Activated T-helper 17 cell treated with anti-CD3 and anti-CD28 coated beads, Interleukin-2, amount 50 U/mL, for 72 hours (primary cell): ENCODE data around the gene DENND2C. TPM values are rescaled to one million over a fixed set of nuclear protein-coding genes. Genes with fewer than 3 reads are reported as not detected.

ENCODE experiments used
- ATAC-seq: fragments of 150-1000 bp; cut with Tn5 transposase; replicated peaks from 2 replicates; pipeline ENCODE4 v1.10.0; 2021; ENCODE audit warnings: mild to moderate bottlenecking, moderate library complexity
- H3K27ac Mint-ChIP-seq: one replicate; pipeline ENCODE4 v1.8.0; 2022; ENCODE audit warnings: mixed read lengths
- H3K27me3 Mint-ChIP-seq: one replicate; pipeline ENCODE4 v1.8.0; 2022; ENCODE audit warnings: mixed read lengths
- H3K36me3 Mint-ChIP-seq: one replicate; pipeline ENCODE4 v1.8.0; 2022; ENCODE audit warnings: low read depth, mild to moderate bottlenecking, mixed read lengths
- H3K4me1 Mint-ChIP-seq: one replicate; pipeline ENCODE4 v1.8.0; 2022; ENCODE audit warnings: mixed read lengths
- H3K4me3 Mint-ChIP-seq: one replicate; pipeline ENCODE4 v1.8.0; 2022; ENCODE audit warnings: mild to moderate bottlenecking, mixed read lengths
- H3K9me3 Mint-ChIP-seq: one replicate; pipeline ENCODE4 v1.8.0; 2022; ENCODE audit warnings: mixed read lengths
- total RNA-seq, 2 donors: library from RNA; stranded (reverse); gene quantifications; one replicate each; pipeline ENCODE4 v1.2.3, GENCODE V29; 2022

DENND2C gene
- total RNA-seq, 2 donors from 2014 or later, result 1.0 to 1.4 TPM

DNA sequence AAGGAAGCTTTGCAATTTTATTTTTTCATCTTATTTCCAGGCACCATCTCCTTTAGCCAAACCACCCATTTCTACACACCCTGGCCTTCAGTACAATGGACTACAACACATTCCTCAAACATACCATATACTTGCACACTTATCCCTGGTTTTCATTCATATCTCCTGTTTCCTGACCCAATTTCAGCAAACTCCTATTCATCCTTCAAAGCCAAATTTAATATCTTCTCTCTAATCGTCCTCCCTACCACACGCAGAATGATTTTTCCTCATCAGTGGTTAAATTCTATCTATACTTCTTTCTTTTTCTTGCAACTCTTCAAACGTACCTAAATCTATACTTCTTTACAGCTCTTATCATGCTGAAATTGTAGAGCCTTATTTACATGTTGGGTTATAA lies 2.9 kb downstream of the DENND2C start:
- no peak overlapping the region for H3K4me3 Mint-ChIP-seq
- H3K9me3 Mint-ChIP-seq, result no peaks in the 10 kb centered on the region
- H3K27me3 Mint-ChIP-seq, result no peaks in the 10 kb centered on the region
- H3K27ac Mint-ChIP-seq, result no peak overlapping the region
- no peak for ATAC-seq
- no peaks in the 10 kb centered on the region for H3K36me3 Mint-ChIP-seq
- H3K4me1 Mint-ChIP-seq, result peaks cover 4% of the 10 kb centered on the region

DNA sequence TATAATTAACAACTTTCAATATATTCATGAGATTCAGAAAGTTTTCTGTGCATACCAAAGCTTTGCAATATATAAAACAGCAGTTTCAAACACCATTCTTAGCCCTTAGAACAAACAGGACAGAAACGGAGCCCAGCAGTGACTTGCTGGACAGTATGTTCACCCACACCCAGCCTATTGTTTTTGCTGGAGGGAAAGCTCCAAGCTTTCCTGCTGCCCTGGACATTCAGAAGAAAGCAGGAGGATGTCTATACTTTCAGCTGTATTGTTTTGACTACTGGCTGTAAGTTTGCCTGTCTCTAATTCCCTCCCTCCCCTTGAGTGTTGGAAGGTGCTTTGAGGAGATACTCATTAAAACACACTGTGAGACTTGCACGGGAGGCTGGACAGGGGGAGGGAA lies 9.6 kb downstream of the DENND2C start:
- Mint-ChIP-seq H3K27ac (no peak overlapping the region), H3K4me1 (no peaks in the 10 kb centered on the region), H3K4me3 (no peak overlapping the region), H3K27me3 (peaks cover 17% of the 10 kb centered on the region), H3K9me3 (no peaks in the 10 kb centered on the region), H3K36me3 (no peaks in the 10 kb centered on the region)
- ATAC-seq, result no peak

DNA sequence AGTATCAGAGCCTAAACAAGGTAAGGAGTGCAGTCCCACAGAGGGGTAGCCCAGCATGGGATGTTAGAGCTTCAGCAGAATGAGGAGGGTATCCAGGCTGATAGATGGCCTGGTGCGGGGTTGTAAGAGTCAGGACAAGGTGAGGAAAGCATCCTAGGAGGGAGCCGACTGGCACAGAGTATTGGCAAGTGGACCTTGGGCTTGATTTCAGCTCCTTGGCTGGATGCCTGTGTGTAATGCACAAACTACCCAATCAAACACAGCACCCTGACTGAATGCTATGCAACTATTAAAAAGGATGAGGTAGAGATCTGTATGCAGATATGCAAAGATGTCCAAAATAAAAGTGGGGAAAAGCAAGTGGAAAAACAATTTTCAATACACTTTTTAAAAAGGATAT lies 18.0 kb downstream of the DENND2C start:
- H3K4me3 Mint-ChIP-seq, result no peak overlapping the region
- H3K9me3 Mint-ChIP-seq, result no peaks in the 10 kb centered on the region
- no peaks in the 10 kb centered on the region for H3K27me3 Mint-ChIP-seq
- no peak overlapping the region for H3K27ac Mint-ChIP-seq
- H3K36me3 Mint-ChIP-seq, result no peaks in the 10 kb centered on the region
- ATAC-seq, result no peak
- H3K4me1 Mint-ChIP-seq, result no peaks in the 10 kb centered on the region

DNA sequence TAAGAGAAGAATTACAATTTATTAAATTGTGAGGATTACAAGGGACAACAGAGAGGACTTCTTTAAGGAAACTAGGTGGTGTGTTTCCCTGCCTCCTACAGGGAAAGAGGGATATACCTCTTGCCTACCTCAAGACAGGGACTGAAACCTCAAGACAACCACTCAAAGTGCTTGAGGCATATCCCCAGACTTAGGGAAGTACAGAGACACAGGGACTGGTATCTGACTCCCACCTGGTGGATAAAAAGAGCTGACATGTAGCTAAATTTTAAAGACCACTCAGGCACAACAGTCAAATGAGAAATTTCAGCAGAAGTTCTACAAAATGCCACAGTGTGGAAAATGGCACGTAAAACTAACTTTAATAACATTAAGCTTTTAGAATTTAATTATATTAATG lies 21.3 kb downstream of the DENND2C start:
- no peaks in the 10 kb centered on the region for H3K4me1 Mint-ChIP-seq
- no peak for ATAC-seq
- H3K27me3 Mint-ChIP-seq, result no peaks in the 10 kb centered on the region
- no peak overlapping the region for H3K27ac Mint-ChIP-seq
- no peaks in the 10 kb centered on the region for H3K36me3 Mint-ChIP-seq
- H3K9me3 Mint-ChIP-seq, result no peaks in the 10 kb centered on the region
- H3K4me3 Mint-ChIP-seq, result no peak overlapping the region

DNA sequence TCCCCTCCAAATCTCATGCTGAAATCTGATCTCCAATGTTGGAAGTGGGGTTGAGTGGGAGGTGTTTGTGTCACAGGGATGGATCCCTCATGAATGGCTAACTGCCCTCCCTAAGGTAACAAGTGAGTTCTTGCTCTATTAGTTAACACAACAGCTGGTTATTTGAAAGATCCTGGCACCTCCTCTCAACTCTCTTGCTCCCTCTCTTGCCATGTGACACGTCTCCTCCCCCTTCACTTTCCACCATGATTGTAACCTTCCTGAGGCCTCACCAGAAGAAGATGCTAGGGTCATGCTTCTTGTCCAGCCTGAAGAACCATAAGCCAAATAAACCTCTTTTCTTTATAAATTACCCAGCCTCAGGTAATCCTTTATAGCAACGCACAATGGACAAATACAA lies 28.5 kb downstream of the DENND2C start:
- H3K27me3 Mint-ChIP-seq, result no peaks in the 10 kb centered on the region
- no peaks in the 10 kb centered on the region for H3K9me3 Mint-ChIP-seq
- H3K4me1 Mint-ChIP-seq, result no peaks in the 10 kb centered on the region
- no peak overlapping the region for H3K27ac Mint-ChIP-seq
- no peak overlapping the region for H3K4me3 Mint-ChIP-seq
- ATAC-seq, result no peak
- no peaks in the 10 kb centered on the region for H3K36me3 Mint-ChIP-seq

DNA sequence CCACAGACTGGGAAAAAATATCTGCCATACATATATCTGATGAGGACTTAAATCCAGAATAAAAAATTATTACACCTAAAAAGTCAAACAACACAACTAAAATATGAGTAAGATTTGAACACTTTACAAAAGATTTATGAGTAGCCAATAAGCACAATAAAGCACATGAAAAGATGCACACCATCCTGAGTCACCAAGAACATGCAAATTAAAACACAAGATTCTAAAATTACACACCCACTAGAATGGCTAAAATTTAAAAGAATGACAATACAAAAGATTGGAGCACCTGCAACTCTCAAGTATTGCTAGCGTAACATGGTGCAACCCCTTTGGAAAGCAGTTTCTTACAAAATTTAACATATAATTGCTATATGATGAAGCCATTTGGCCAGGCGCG lies 30.9 kb downstream of the DENND2C start:
- Mint-ChIP-seq H3K27ac (no peak overlapping the region), H3K36me3 (no peaks in the 10 kb centered on the region), H3K9me3 (no peaks in the 10 kb centered on the region), H3K27me3 (peaks cover 4% of the 10 kb centered on the region), H3K4me3 (no peak overlapping the region), H3K4me1 (no peaks in the 10 kb centered on the region)
- no peak for ATAC-seq

DNA sequence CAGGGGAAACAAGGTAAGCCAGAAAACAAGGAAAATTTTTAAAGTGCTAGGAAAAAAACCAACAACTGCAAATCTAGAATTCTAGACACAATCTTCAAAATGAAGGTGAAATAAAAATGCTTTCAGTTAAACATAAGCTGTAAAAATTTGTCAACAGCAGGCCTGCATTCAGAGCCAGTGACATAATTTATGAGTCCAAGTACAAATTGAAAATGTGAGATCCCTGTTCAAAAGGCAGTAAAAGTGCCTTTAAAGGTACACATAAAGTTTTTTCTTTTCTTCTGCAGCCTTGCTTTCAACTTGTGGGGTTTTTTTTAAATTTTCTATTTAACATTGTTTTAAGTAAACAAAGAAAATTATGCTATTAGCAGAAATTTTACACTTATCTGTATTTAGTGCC lies 37.4 kb downstream of the DENND2C start:
- Mint-ChIP-seq H3K9me3 (no peaks in the 10 kb centered on the region), H3K27ac (no peak overlapping the region), H3K4me3 (no peak overlapping the region), H3K4me1 (no peaks in the 10 kb centered on the region), H3K36me3 (no peaks in the 10 kb centered on the region), H3K27me3 (peaks cover 18% of the 10 kb centered on the region)
- no peak for ATAC-seq

DNA sequence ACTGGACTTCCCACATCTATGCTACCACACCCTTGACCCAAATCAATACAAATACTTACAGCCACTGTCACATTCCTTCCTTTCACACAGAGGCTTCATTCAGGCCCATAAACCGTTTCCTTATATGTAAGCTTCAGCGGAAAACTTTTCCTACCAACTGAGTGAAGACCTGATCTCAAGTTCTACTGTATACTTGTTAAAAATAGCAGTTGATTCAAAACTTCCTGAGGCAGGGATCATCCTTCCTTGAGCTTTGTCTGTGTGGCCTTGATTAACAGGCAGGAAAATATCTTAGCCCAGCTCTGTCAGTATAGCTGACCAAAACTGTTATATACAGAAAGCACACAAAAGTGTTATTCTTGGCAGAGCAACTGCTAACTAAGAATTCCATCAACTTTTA lies 42.7 kb downstream of the DENND2C start:
- peaks cover 16% of the 10 kb centered on the region for H3K27me3 Mint-ChIP-seq

DNA sequence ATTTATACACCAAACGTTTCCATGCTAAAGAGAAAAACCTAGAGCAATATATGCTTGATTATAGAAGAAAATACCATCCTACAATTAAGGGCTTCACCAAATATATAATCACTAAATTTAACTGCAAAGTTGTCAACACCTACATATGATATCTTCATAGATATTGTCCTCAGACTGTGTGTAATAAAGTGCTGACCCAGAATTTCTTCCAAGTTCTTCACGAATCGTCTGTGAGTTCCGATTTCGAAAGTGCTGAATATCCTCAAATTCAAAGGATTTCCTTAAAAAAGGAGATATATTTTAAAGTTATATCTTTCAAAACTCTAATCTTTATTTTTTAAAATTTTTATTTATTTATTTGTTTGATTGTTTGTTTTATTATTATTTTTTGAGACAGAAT lies 46.5 kb downstream of the DENND2C start:
- no peak for ATAC-seq
- peaks cover 5% of the 10 kb centered on the region for H3K27me3 Mint-ChIP-seq

More for the DNA sequence above, 42.7 kb downstream of the DENND2C start:
- Mint-ChIP-seq H3K36me3 (no peaks in the 10 kb centered on the region), H3K4me1 (no peaks in the 10 kb centered on the region), H3K9me3 (no peaks in the 10 kb centered on the region), H3K27ac (no peak overlapping the region), H3K4me3 (no peak overlapping the region)
- no peak for ATAC-seq

DNA sequence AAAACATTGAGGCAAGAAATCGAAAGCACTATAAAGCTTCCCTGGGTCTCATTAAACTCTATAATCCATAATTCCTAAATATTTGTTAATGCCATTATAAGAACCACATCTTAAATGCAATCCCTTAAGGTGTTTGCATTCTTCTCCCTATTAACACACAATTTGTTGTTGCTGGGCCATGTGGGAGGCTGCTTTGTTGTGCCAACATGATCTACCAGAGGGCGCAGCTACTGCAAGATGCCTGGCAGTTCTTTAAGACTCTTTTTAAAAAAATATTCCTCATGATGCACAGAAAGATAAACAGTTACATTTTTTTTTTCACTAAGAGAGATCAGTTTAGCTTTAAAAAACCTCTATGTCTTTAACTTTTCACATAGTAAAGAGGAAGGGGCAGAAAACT lies 49.4 kb downstream of the DENND2C start:
- Mint-ChIP-seq H3K36me3 (no peaks in the 10 kb centered on the region), H3K4me1 (no peaks in the 10 kb centered on the region), H3K27ac (no peak overlapping the region), H3K4me3 (no peak overlapping the region), H3K27me3 (no peaks in the 10 kb centered on the region), H3K9me3 (no peaks in the 10 kb centered on the region)
- ATAC-seq, result no peak

More for the DNA sequence above, 46.5 kb downstream of the DENND2C start:
- no peak overlapping the region for H3K4me3 Mint-ChIP-seq
- no peaks in the 10 kb centered on the region for H3K4me1 Mint-ChIP-seq
- no peak overlapping the region for H3K27ac Mint-ChIP-seq
- no peaks in the 10 kb centered on the region for H3K36me3 Mint-ChIP-seq
- no peaks in the 10 kb centered on the region for H3K9me3 Mint-ChIP-seq

DNA sequence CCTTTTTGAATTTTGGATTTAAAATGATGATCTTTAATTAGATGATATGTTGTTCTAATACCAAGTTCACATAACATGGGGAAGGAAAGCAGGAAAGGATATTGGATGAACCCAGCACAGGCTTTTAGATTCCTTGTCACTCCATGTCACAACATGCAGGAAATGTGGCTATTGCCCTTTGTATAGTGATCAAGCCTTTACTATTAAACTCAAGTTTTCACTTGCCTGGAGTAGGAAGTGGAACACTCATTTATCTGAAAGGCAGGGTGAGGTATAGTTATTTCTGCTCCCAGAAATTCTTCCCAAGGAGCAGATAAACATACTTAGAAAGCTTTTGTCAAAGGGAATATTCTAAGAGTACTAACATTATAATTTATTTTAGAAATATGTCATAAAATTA lies 51.2 kb downstream of the DENND2C start:
- no peaks in the 10 kb centered on the region for H3K4me1 Mint-ChIP-seq
- no peak for ATAC-seq
- H3K9me3 Mint-ChIP-seq, result no peaks in the 10 kb centered on the region
- peaks cover under 1% of the 10 kb centered on the region for H3K27me3 Mint-ChIP-seq
- H3K4me3 Mint-ChIP-seq, result no peak overlapping the region
- no peaks in the 10 kb centered on the region for H3K36me3 Mint-ChIP-seq
- H3K27ac Mint-ChIP-seq, result no peak overlapping the region

DNA sequence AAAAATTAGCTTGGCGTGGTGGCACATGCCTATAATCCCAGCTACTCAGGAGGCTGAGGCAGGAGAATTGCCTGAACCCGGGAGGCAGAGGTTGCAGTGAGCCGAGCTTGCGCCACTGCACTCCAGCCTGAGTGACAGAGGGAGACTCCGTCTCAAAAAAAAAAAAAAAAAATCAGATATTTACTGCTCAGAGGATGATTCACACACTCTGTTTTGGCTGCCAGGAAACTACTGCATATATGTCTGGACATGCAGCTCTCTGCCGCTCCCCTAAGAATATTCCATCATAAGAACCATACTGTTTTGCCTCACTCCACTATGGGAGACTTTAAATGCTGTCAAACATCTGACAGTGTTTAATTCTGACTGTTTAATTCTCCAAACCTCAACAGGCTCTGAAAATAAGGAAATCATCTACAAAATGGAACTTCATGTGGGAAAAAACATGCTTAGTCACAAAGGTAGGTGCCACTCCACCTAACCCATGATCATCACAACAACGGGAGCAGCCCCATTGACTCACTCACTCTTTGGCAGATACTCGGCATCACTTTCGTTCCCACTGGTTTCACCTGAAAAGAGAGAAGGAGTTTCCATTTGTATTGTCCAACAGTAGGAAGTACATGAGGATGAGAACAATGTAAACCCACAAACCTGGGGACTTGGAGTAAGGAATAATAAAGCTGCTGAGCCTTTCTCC lies 59.2 kb downstream of the DENND2C start:
- no peak for ATAC-seq

DNA sequence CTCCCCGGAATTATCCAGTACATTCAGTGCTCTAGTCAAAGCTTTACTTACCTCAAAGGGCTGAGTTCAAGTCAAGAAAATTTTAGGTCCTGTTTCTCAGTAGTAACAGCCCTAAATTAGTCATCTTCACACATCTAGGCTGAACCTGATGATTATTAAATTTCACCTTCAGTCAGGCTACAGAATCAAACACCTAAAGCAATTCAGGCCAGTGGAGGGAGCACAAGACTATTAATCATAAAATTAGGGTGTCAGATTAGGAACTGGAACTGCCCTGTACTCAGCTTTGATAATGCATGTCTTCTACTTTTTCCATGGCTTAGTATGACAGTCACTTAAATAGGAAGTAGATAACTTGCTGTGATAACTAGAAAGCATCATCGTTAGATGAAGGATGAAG lies 60.0 kb downstream of the DENND2C start:
- no peak overlapping the region for H3K4me3 Mint-ChIP-seq
- no peak overlapping the region for H3K27ac Mint-ChIP-seq
- H3K36me3 Mint-ChIP-seq, result no peaks in the 10 kb centered on the region
- H3K9me3 Mint-ChIP-seq, result no peaks in the 10 kb centered on the region
- H3K27me3 Mint-ChIP-seq, result peaks cover 5% of the 10 kb centered on the region
- no peaks in the 10 kb centered on the region for H3K4me1 Mint-ChIP-seq
- ATAC-seq, result no peak

More for the DNA sequence above, 59.2 kb downstream of the DENND2C start:
- H3K36me3 Mint-ChIP-seq, result no peaks in the 10 kb centered on the region
- H3K27me3 Mint-ChIP-seq, result peaks cover 5% of the 10 kb centered on the region
- no peak overlapping the region for H3K27ac Mint-ChIP-seq
- no peaks in the 10 kb centered on the region for H3K9me3 Mint-ChIP-seq
- H3K4me1 Mint-ChIP-seq, result no peaks in the 10 kb centered on the region
- no peak overlapping the region for H3K4me3 Mint-ChIP-seq

DNA sequence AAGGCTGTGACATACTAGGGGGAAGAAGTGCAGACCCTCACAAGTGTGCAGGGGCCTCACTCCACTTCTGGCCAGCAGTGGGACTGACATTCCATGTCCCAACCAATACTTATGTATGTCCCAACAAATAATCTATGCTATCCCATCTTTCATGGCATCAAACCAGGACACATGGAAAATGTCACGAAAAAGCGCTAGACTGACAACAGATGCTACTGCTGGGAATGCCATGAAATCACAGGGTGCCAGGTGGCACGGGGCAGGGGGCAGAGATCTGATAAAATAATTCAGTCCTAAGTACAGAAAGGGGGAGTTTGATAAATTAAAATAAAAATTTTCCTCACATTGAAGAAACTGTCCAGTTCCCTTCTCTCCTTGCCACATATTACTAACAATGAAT lies 60.8 kb downstream of the DENND2C start:
- no peak overlapping the region for H3K27ac Mint-ChIP-seq
- peaks cover 5% of the 10 kb centered on the region for H3K27me3 Mint-ChIP-seq
- no peaks in the 10 kb centered on the region for H3K4me1 Mint-ChIP-seq
- ATAC-seq, result no peak
- no peak overlapping the region for H3K4me3 Mint-ChIP-seq
- no peaks in the 10 kb centered on the region for H3K9me3 Mint-ChIP-seq
- no peaks in the 10 kb centered on the region for H3K36me3 Mint-ChIP-seq

DNA sequence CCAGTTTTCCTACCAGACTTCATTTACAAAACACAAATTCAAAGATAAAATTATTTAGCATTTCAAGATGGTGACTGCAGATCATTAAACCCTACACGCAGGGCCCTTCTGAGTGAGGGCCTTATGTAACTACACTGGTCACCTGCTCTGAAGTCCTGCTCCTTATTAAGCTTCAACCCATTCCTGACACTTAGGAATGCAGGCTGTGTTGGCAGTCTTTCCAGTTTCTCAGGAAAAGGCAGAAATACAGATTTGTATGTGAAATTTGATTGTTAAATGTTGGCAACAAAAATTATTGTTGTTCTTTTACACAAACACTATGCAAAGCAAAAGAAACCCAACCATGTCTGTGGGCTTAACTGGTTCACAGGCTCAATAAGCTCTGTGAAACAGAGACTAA lies 62.6 kb downstream of the DENND2C start:
- no peaks in the 10 kb centered on the region for H3K9me3 Mint-ChIP-seq
- H3K4me1 Mint-ChIP-seq, result no peaks in the 10 kb centered on the region
- H3K4me3 Mint-ChIP-seq, result no peak overlapping the region
- H3K27me3 Mint-ChIP-seq, result no peaks in the 10 kb centered on the region
- no peak overlapping the region for H3K27ac Mint-ChIP-seq
- no peak for ATAC-seq
- H3K36me3 Mint-ChIP-seq, result no peaks in the 10 kb centered on the region

DNA sequence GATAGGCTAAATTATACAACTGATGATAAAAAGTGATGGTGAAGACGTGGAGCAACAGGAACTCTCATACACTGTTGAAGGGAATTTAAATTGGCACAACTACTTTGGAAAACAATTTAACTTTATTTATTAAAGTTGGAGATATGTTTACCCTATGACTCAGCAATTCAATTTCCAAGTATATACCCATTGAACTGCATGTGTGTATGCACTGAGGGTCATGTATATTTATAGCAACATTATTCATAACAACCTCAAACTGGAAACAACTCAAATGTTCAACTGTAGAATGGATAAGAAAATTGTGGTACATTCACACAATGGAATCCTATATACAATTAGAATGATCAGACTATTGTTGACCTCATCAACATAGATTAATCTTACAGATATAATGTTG lies 71.9 kb downstream of the DENND2C start:
- H3K36me3 Mint-ChIP-seq, result no peaks in the 10 kb centered on the region
- H3K4me3 Mint-ChIP-seq, result no peak overlapping the region
- H3K9me3 Mint-ChIP-seq, result no peaks in the 10 kb centered on the region
- no peaks in the 10 kb centered on the region for H3K4me1 Mint-ChIP-seq
- H3K27me3 Mint-ChIP-seq, result peaks cover 3% of the 10 kb centered on the region
- H3K27ac Mint-ChIP-seq, result no peak overlapping the region
- ATAC-seq, result no peak
